NOMO-1 (cell line): ENCODE results near the gene DLK1.

Experiments
- DNase-seq, 2 experiments: peaks; one replicate each; lab custom pipeline; 2025; ENCODE audit not compliant: unreplicated experiment in 2 of 2; lab: John Stamatoyannopoulos, UW

Gene DLK1

GRCh38 chr14:100726550-100727085 is at the start of gene DLK1:
Gene DLK1 (plus strand): TSS chr14:100726892. CDS start chr14:100727069, 177 bp downstream.
- no peak for DNase-seq

GRCh38 chr14:100677152-100677551 is 49.5 kb upstream of the DLK1 start:
- no peak for DNase-seq

GRCh38 chr14:100677554-100678468 is 48.9 kb upstream of the DLK1 start:
- peak; percentile 83 to 92 for DNase-seq

- DNase-seq = no peak
Measured at GRCh38 chr14:100678469-100678828, 48.2 kb upstream of the DLK1 start.

GRCh38 chr14:100679153-100679552 is 47.5 kb upstream of the DLK1 start:
- DNase-seq = no peak

- no peak for DNase-seq
Measured at GRCh38 chr14:100679707-100680438, 46.8 kb upstream of the DLK1 start.

- peak; percentile 69 to 70 for DNase-seq
Measured at GRCh38 chr14:100680439-100681051, 46.1 kb upstream of the DLK1 start.

GRCh38 chr14:100681111-100681510 is 45.6 kb upstream of the DLK1 start:
- DNase-seq = no peak

GRCh38 chr14:100682749-100683148 is 43.9 kb upstream of the DLK1 start:
- no peak for DNase-seq

- DNase-seq = peak; percentile 48 to 59
Measured at GRCh38 chr14:100683578-100683977, 43.1 kb upstream of the DLK1 start.

- DNase-seq = peak in 1 of 2 experiments; percentile 47
Measured at GRCh38 chr14:100684154-100684553, 42.5 kb upstream of the DLK1 start.

- DNase-seq = no peak
Measured at GRCh38 chr14:100684961-100685360, 41.7 kb upstream of the DLK1 start.

GRCh38 chr14:100686858-100687257 is 39.8 kb upstream of the DLK1 start:
- no peak for DNase-seq

- DNase-seq = no peak
Measured at GRCh38 chr14:100687386-100687785, 39.3 kb upstream of the DLK1 start.

GRCh38 chr14:100688051-100688450 is 38.6 kb upstream of the DLK1 start:
- no peak for DNase-seq

GRCh38 chr14:100688598-100689461 is 37.9 kb upstream of the DLK1 start:
- no peak for DNase-seq

GRCh38 chr14:100690672-100691071 is 36.0 kb upstream of the DLK1 start:
- no peak for DNase-seq

- DNase-seq = no peak
Measured at GRCh38 chr14:100691395-100692056, 35.2 kb upstream of the DLK1 start.

- DNase-seq = no peak
Measured at GRCh38 chr14:100692256-100692655, 34.4 kb upstream of the DLK1 start.
